ENCODE measurements around the gene IL18BP. TPM values are rescaled to one million over a fixed set of nuclear protein-coding genes. Genes with fewer than 3 reads are reported as not detected.
A peak's percentile ranks its signal among the peaks of the same experiment; 100 is the strongest.

IL18BP gene
- total RNA-seq, 2 donors from 2014 or later = 3.1 to 9.6 TPM

DNA sequence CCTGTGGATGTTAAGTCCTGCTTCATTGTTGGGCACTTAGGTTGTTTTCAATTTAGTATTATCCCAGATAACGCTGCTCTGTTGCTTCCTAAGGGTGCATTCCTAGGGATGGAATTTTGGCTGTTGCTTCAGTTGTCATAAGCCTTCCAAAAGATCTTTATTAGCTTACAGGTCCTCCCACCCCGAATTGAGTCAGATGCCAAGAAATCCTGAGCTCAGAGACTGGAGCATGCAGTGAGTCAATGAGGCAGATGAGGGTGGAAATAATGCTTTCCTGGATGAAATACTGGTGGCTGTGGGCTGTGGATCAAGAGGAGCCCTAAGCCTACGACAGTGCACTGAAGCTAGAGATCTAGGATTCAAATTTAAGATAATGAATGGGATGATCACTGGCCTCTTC, 10.7 kb upstream of the IL18BP start:
- 63% methylated on average over 3 of the region's 3 CpGs for WGBS, 2 donors
- H3K4me1 ChIP-seq = no peaks in the 10 kb centered on the region
- intact Hi-C loops (cut with DNase I) = no loop called here
- no peaks in the 10 kb centered on the region for H3K9me3 ChIP-seq
- no peak overlapping the region for H3K27ac ChIP-seq
- DNase-seq (no peak), ATAC-seq (no peak)
- peaks cover 0 to 4% of the 10 kb centered on the region in 2 donors for H3K36me3 ChIP-seq (replicated peaks in 1 of 2; ENCODE audit: insufficient read depth in 1 of 2, low read depth in 2 of 2)
- TF ChIP-seq POLR2A (IDR thresholded peaks at IDR 0.05) = no peak
- TF ChIP-seq CTCF (IDR thresholded peaks at IDR 0.05) = no peak
- no peak overlapping the region for H3K4me3 ChIP-seq
- no peaks in the 10 kb centered on the region for H3K27me3 ChIP-seq

GRCh38 chr11:71990701-71991100, 8.0 kb upstream of the IL18BP start:
- intact Hi-C loops (cut with DNase I) = no loop called here
- peaks cover 0 to 4% of the 10 kb centered on the region in 2 donors for H3K36me3 ChIP-seq (replicated peaks in 1 of 2; ENCODE audit: insufficient read depth in 1 of 2, low read depth in 2 of 2)
- 61 to 63% methylated on average over 3 of the region's 3 CpGs for WGBS, 2 donors
- ATAC-seq (no peak), DNase-seq (no peak)
- no peaks in the 10 kb centered on the region for H3K4me1 ChIP-seq
- TF ChIP-seq CTCF (IDR thresholded peaks at IDR 0.05) (no peak), POLR2A (IDR thresholded peaks at IDR 0.05) (no peak)
- no peak overlapping the region for H3K4me3 ChIP-seq
- H3K27me3 ChIP-seq = no peaks in the 10 kb centered on the region
- H3K27ac ChIP-seq = no peak overlapping the region
- no peaks in the 10 kb centered on the region for H3K9me3 ChIP-seq

GRCh38 chr11:71991494-71991893, 7.2 kb upstream of the IL18BP start:
- no peak for ATAC-seq
- H3K27ac ChIP-seq = peak overlapping the region in 1 of 4 donors; percentile 35
- WGBS, 2 donors = 65 to 83% methylated on average over 3 of the region's 3 CpGs

DNA sequence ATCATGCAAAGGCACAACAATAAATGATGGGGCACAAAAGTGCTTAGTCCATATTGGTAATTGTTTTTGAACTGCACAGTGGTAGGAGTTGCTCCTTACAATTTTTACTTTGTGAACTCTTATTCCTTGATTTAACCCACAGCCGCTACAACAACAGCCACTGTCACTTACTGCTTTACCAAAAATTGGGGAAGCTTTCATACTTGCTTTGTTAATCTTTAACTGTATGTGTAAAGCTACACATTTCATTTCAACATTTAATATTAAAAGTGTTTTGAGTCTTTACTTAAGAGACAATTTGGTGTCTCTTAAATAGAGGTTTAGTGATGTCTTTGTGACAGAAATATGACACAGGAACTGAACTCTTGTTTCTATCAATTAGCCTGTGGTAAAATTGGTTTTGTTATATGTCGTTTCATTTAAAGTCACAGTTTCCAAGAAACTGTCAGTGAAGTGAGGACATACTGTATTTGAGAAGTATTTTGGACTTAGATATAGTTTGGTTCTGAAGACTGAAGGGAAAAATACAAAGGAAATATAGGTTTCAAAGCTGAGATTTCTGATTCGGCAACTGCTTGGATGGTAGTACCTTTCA, 6.5 kb upstream of the IL18BP start:
- no peaks in the 10 kb centered on the region for H3K9me3 ChIP-seq
- no peak for ATAC-seq
- intact Hi-C loops (cut with DNase I) = no loop called here

More at GRCh38 chr11:71991494-71991893, 7.2 kb upstream of the IL18BP start:
- Histone ChIP-seq H3K4me1 (no peaks in the 10 kb centered on the region), H3K9me3 (no peaks in the 10 kb centered on the region), H3K4me3 (no peak overlapping the region), H3K27me3 (no peaks in the 10 kb centered on the region), H3K36me3 (replicated peaks in 1 of 2; ENCODE audit: insufficient read depth in 1 of 2, low read depth in 2 of 2) (peaks cover 0 to 4% of the 10 kb centered on the region in 2 donors)
- intact Hi-C loops (cut with DNase I) = no loop called here
- DNase-seq = no peak
- TF ChIP-seq POLR2A (IDR thresholded peaks at IDR 0.05) (no peak), CTCF (IDR thresholded peaks at IDR 0.05) (no peak)

More for the DNA sequence above, 6.5 kb upstream of the IL18BP start:
- TF ChIP-seq CTCF (IDR thresholded peaks at IDR 0.05) (no peak), POLR2A (IDR thresholded peaks at IDR 0.05) (no peak)
- no peak overlapping the region for H3K27ac ChIP-seq
- H3K27me3 ChIP-seq = no peaks in the 10 kb centered on the region
- no peak for DNase-seq
- no peak overlapping the region for H3K4me3 ChIP-seq
- 69 to 76% methylated on average over 3 of the region's 3 CpGs for WGBS, 2 donors
- H3K4me1 ChIP-seq = no peaks in the 10 kb centered on the region
- peaks cover 0 to 4% of the 10 kb centered on the region in 2 donors for H3K36me3 ChIP-seq (replicated peaks in 1 of 2; ENCODE audit: insufficient read depth in 1 of 2, low read depth in 2 of 2)
